Neural cell (in vitro differentiated cells): ENCODE data around the gene GARIN3. TPM values are rescaled to one million over a fixed set of nuclear protein-coding genes. Genes with fewer than 3 reads are reported as not detected.
A peak's percentile ranks its signal among the peaks of the same experiment; 100 is the strongest.

ENCODE experiments used
- H2AFZ ChIP-seq: fragments of 200-600, 300-800 bp; sonication (generic), shearing (Covaris generic); 2 replicates; pipeline ENCODE4 v1.6.0; 2014; ENCODE audit warnings: low read depth, mild to moderate bottlenecking, antibody characterized with exemption, low read length, moderate library complexity
- H3F3A ChIP-seq: fragments of 200-600 bp; shearing (Covaris generic); 2 replicates; pipeline ENCODE4 v1.6.1; 2016; ENCODE audit warnings: mild to moderate bottlenecking, moderate library complexity, mixed read lengths, antibody characterized with exemption, low read length; ENCODE audit not compliant: insufficient read depth, poor library complexity, severe bottlenecking
- H3K27ac ChIP-seq: fragments of 200-600, 300-800 bp; sonication (generic), shearing (Covaris generic); 2 replicates; pipeline ENCODE4 v1.5.1; 2014; ENCODE audit warnings: mild to moderate bottlenecking, low read length, moderate library complexity
- H3K27me3 ChIP-seq: fragments of 300-800, 200-600 bp; sonication (generic), shearing (Covaris generic); 2 replicates; pipeline ENCODE4 v1.6.0; 2014; ENCODE audit warnings: mild to moderate bottlenecking, low read depth, low read length, moderate library complexity; ENCODE audit not compliant: insufficient read depth
- H3K36me3 ChIP-seq: fragments of 300-800, 200-600 bp; sonication (generic), shearing (Covaris generic); 2 replicates; pipeline ENCODE4 v1.5.1; 2014; ENCODE audit warnings: mild to moderate bottlenecking, antibody characterized with exemption, low read length, moderate library complexity; ENCODE audit not compliant: insufficient read depth
- H3K4me2 ChIP-seq: fragments of 300-800, 200-600 bp; sonication (generic), shearing (Covaris generic); 2 replicates; pipeline ENCODE4 v1.6.0; 2014; ENCODE audit warnings: mild to moderate bottlenecking, low read length
- H3K4me3 ChIP-seq: fragments of 300-800, 200-600 bp; sonication (generic), shearing (Covaris generic); 2 replicates; pipeline ENCODE4 v1.5.1; 2014; ENCODE audit warnings: mild to moderate bottlenecking, low read length, moderate library complexity
- H3K79me2 ChIP-seq: fragments of 200-600 bp; shearing (Covaris generic); replicated peaks from 2 replicates; pipeline ENCODE4 v1.6.0; 2014; ENCODE audit warnings: mild to moderate bottlenecking, low read length, moderate library complexity; ENCODE audit not compliant: insufficient read depth
- H3K9ac ChIP-seq: fragments of 300-800, 200-600 bp; sonication (generic), shearing (Covaris generic); 2 replicates; pipeline ENCODE4 v1.6.1; 2016; ENCODE audit warnings: mild to moderate bottlenecking, low read length, mixed read lengths
- H3K9me2 ChIP-seq: fragments of 200-600 bp; shearing (Covaris generic); 2 replicates; pipeline ENCODE4 v1.6.1; 2016; ENCODE audit warnings: mild to moderate bottlenecking, low read length, mixed read lengths; ENCODE audit not compliant: insufficient read depth
- H3K9me3 ChIP-seq: fragments of 200-600, 300-800 bp; sonication (generic), shearing (Covaris generic); 2 replicates; pipeline ENCODE4 v1.6.1; 2016; ENCODE audit warnings: mild to moderate bottlenecking, mixed run types, low read length, moderate library complexity, mixed read lengths
- H4K20me1 ChIP-seq: fragments of 200-600 bp; shearing (Covaris generic); 2 replicates; pipeline ENCODE4 v1.6.1; 2016; ENCODE audit warnings: mild to moderate bottlenecking, mixed run types; ENCODE audit not compliant: insufficient read depth
- CTCF ChIP-seq: fragments of 450-650 bp; IDR thresholded peaks from 2 replicates; pipeline ENCODE4 v1.5.1; 2014; ENCODE audit warnings: antibody characterized with exemption, mild to moderate bottlenecking, moderate library complexity; ENCODE audit not compliant: poor library complexity, severe bottlenecking
- EP300 ChIP-seq: fragments of 450-650 bp; conservative IDR thresholded peaks from 2 replicates; pipeline ENCODE4 v1.6.1; 2014; ENCODE audit warnings: antibody characterized with exemption, mild to moderate bottlenecking, moderate library complexity; ENCODE audit not compliant: poor library complexity, severe bottlenecking
- EZH2 ChIP-seq: fragments of 200-600, 300-800 bp; shearing (Covaris generic), sonication (generic); IDR thresholded peaks from 2 replicates; pipeline ENCODE4 v1.6.1; 2014; ENCODE audit warnings: antibody characterized with exemption, low read length, borderline replicate concordance, mild to moderate bottlenecking; ENCODE audit not compliant: insufficient read depth, poor library complexity, severe bottlenecking
- MXI1 ChIP-seq: fragments of 450-650 bp; conservative IDR thresholded peaks from 2 replicates; pipeline ENCODE4 v1.6.1; 2014; ENCODE audit warnings: antibody characterized with exemption, mild to moderate bottlenecking; ENCODE audit not compliant: poor library complexity, severe bottlenecking
- POLR2AphosphoS5 ChIP-seq: IDR thresholded peaks from 2 replicates; pipeline ENCODE4 v1.6.1; 2012
- RAD21 ChIP-seq: fragments of 450-650 bp; conservative IDR thresholded peaks from 2 replicates; pipeline ENCODE4 v1.6.1; 2014; ENCODE audit warnings: antibody characterized with exemption, mild to moderate bottlenecking, moderate library complexity
- REST ChIP-seq: IDR thresholded peaks from 2 replicates; pipeline ENCODE4 v1.6.1; 2012; ENCODE audit warnings: borderline replicate concordance
- SMC3 ChIP-seq: fragments of 450-650 bp; conservative IDR thresholded peaks from 2 replicates; pipeline ENCODE4 v1.6.1; 2014; ENCODE audit warnings: antibody characterized with exemption, mild to moderate bottlenecking, moderate library complexity; ENCODE audit not compliant: poor library complexity
- TAF1 ChIP-seq: IDR thresholded peaks from 2 replicates; pipeline ENCODE4 v1.6.1; 2012; ENCODE audit warnings: low read depth
- polyA plus RNA-seq: library from polyadenylated mRNA; depleted of rRNA; stranded (reverse); fragments of >200 nt; gene quantifications from 2 replicates; pipeline ENCODE4 v1.2.3, GENCODE V29; 2014

The GARIN3 gene
- polyA plus RNA-seq, 1 donor from 2014 or later, result not detected

- no peak overlapping the region for H3K27ac ChIP-seq
- H3K9me3 ChIP-seq, result no peaks in the 10 kb centered on the region
- H3K9me2 ChIP-seq, result no peaks in the 10 kb centered on the region
- H3K4me3 ChIP-seq, result no peak overlapping the region
- H3F3A ChIP-seq, result no peaks in the 10 kb centered on the region
- no peak overlapping the region for H3K4me2 ChIP-seq
- H4K20me1 ChIP-seq, result no peaks in the 10 kb centered on the region
- no peaks in the 10 kb centered on the region for H3K27me3 ChIP-seq
- TF ChIP-seq CTCF (peak; percentile 89), RAD21 (peak; percentile 89), TAF1 (no peak), SMC3 (peak; percentile 87)
- H2AFZ ChIP-seq, result no peak overlapping the region
- H3K36me3 ChIP-seq, result no peaks in the 10 kb centered on the region
- no peak overlapping the region for H3K9ac ChIP-seq
- no peaks in the 10 kb centered on the region for H3K79me2 ChIP-seq
Observed at GRCh38 chr5:157148734-157149615, 17.1 kb downstream of the GARIN3 start.

GRCh38 chr5:157143127-157143971, 22.7 kb downstream of the GARIN3 start:
- Histone ChIP-seq H3K9ac (no peak overlapping the region), H3K27ac (no peak overlapping the region)
- TF ChIP-seq EZH2 (no peak), SMC3 (no peak), POLR2AphosphoS5 (no peak), EP300 (no peak), RAD21 (no peak)

GRCh38 chr5:157142317-157143126, 23.5 kb downstream of the GARIN3 start, which contains the start of gene MED7:
Gene MED7 (minus strand): TSS chr5:157142865. CDS start chr5:157139431, 3,434 bp downstream.
- Histone ChIP-seq H3K9me2 (no peaks in the 10 kb centered on the region), H3K27me3 (no peaks in the 10 kb centered on the region), H3K9me3 (no peaks in the 10 kb centered on the region), H3K4me3 (peak within 1 kb of the TSS; percentile 94), H4K20me1 (no peaks in the 10 kb centered on the region), H2AFZ (peak within 1 kb of the TSS; percentile 95), H3K27ac (peak within 1 kb of the TSS; percentile 79), H3K4me2 (peak within 1 kb of the TSS; percentile 81), H3K36me3 (peaks cover 6% of the 10 kb centered on the region), H3F3A (no peaks in the 10 kb centered on the region), H3K79me2 (peaks cover 11% of the 10 kb centered on the region), H3K9ac (peak within 1 kb of the TSS; percentile 85)
- TF ChIP-seq REST, result peak; percentile 65
- peak; percentile 86 for TF ChIP-seq POLR2AphosphoS5
- peak; percentile 66 for TF ChIP-seq MXI1
- TF ChIP-seq CTCF, result no peak
- TF ChIP-seq EP300, result no peak

More at GRCh38 chr5:157143127-157143971, 22.7 kb downstream of the GARIN3 start:
- no peaks in the 10 kb centered on the region for H3F3A ChIP-seq
- peaks cover 11% of the 10 kb centered on the region for H3K79me2 ChIP-seq
- H4K20me1 ChIP-seq, result no peaks in the 10 kb centered on the region
- no peaks in the 10 kb centered on the region for H3K9me2 ChIP-seq
- peak overlapping the region; percentile 30 for H2AFZ ChIP-seq
- no peaks in the 10 kb centered on the region for H3K9me3 ChIP-seq
- no peaks in the 10 kb centered on the region for H3K36me3 ChIP-seq
- H3K4me3 ChIP-seq, result peak overlapping the region; percentile 94
- H3K27me3 ChIP-seq, result no peaks in the 10 kb centered on the region
- peak overlapping the region; percentile 8 for H3K4me2 ChIP-seq
